NT2/D1 (cell line): ENCODE measurements around the gene MGLL.

Experiments used
- YY1 ChIP-seq: IDR thresholded peaks from 2 replicates; pipeline ENCODE4 v1.6.1; 2011; ENCODE audit not compliant: insufficient read length, insufficient read depth
- ZNF274 ChIP-seq: IDR thresholded peaks from 2 replicates; pipeline ENCODE4 v1.6.1; 2011; ENCODE audit warnings: mild to moderate bottlenecking, low read depth, low read length

GRCh38 chr3:127801731-127802313 lies 20.5 kb downstream of the MGLL start:
- TF ChIP-seq YY1 = no peak
- TF ChIP-seq ZNF274 = no peak
